Amygdala (tissue), 56 donors: ENCODE data around the gene EDIL3.

ENCODE experiments used
- DNase-seq, 56 donors: peaks; one replicate each; lab custom pipeline; 2025; lab: John Stamatoyannopoulos, UW

Gene EDIL3

DNA sequence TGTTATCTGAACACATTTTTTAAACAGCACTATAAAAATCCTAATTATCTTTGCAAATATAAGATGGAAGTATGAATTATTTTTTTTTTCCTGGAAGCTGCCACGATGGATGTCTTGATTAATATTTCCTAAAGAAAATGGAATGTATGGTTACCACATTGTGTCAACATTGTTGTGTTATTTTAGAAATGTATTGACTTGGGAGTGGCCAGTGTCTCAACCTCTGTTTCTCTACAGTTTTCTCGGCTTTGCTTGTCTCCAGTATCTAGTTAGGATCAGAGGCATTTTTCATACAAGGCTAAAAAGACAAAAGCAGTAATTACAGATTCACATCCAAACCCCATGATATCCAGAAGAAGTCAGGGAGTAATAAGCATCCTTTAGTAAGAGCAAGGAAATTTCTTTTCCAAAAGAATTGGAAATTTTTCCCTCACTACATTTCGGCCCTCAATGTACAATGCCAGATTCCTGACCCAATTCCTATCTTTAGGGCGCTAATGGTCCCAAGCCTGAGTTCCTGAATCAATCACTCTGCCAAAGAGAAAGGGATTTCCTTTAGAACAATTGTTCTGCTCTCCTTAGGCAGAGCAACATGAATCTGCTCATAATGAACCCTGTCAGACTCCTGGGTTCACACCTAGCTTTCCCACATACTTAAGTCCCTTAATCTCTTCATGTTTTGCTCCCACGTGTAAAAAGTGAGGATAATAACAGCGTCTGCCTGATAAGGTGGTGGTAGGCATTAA lies 111.7 kb downstream of the EDIL3 start:
- no peak for DNase-seq

DNA sequence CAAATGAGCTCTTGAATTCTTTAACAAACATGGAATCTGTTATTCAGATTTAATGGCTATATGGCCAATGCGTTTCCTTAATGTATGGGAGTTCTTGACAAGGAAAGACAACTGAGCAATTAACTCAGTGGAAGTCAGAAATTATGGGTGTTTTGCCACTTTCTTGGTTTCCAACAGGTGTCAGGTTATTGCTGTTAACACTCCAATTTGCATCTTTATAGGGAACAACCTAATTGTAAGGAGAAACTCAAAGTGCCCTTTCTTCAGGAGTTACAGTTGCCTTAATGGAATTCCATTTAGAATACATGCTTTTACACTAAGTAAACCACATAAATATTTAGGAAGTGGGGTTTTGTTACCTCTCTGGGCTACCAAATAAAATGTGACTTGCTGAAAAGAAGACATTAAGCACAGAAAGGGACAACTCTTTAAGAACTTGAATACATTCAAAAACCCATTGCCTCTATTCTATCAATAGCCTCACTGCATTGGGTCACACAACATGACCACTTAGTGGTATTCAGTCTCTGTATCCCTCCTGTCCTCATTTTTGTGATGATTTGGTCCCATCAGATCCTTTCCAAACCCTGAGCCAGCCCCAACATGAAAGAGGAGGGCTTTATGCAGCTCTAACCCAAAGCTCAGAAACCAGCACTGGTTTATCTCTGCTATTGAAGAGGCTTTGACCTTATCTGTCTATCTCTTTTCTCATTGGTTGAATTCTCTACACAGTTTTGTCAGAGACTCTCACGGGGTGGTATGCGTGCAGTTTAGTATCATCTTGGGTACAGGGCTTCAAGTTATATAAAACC lies 118.7 kb downstream of the EDIL3 start:
- DNase-seq, result no peak

DNA sequence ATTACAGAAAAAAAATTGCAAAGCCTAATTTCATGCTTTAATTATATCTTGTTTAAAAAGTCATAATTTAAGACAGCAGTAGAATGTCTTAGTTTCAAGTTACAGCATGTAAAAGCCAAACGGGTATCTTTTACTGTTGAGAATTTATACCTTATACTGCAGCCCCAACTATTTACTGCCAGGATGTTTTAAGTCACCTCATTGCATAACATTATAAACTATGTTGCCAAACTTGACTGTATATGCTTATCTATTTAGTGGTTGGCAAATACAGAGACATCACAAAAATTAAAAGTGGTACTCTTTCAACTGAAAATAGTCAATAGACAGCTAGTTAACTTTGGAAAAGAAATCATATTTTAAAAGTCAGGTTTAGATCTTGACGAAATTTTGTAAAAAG lies 119.5 kb downstream of the EDIL3 start:
- DNase-seq, result no peak

DNA sequence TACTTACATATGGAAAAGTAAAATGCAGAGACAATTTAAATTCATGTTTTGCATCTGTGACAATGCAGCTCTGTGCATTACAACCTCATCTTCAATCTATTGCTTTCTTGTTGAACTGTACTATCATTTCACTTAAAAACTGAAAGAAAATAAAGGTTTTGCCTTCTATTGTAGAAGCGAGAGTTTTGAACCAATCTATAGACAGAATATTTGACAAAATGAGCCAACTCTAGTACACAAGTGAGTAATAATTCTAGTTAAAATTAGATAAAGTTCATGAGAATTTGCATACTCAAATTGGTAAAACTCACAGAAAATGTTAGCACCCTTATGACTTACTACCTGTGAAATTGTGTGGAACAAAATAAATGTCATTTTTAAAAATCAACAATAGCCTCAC lies 123.7 kb downstream of the EDIL3 start:
- DNase-seq, result no peak

DNA sequence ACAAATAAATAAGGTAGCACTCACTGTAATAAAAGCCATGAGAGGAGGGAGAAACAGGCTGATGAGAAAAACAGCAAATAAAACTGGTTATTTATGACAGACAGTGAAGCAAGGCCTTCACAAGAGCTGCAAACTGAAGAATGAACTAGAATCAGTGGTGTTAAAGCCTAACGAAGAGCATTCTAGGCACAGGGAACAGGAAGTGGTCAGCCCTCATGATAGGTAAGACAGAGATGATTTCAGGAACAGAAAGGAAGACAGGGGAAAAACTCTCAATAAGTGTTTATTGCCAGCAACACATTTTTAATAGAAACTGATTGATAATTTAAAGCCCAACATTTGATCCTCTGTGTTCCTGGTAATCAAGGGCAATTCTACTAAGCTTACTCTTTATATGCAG lies 124.5 kb downstream of the EDIL3 start:
- no peak for DNase-seq

DNA sequence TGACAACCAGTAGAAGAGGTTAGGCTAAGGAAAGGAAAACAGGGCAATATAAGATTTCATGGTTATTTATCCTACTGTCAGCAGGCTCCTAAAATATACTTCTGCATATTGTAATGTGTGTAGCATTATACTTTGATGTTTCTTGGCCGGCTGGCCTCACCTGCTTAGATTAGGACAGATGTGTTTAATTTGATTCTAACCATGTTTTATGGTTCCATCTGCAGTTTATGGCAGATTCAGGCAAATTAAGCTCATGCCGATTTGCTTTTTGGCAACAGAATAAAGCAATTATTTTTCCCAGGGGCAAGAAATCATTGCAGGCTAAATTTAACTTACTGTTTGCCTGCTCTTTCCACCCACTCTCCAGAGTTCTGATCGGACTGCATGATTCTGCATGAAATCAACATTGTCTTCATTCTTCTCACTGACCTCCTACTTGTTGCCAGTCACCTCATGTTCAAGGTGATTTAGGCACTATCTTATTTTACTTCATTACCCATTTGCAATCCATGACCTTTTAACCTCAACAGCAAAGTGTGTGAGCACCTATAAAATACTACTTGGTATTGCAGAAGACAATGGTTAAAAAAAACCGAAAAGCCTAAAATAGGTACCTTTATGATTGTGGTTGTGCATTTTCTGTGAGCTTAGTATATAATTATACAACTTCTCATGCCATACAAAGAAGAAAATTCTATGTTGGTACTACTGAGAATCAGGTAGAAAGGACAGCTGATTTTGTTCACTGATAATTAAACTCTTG lies 125.2 kb downstream of the EDIL3 start:
- DNase-seq, result no peak

DNA sequence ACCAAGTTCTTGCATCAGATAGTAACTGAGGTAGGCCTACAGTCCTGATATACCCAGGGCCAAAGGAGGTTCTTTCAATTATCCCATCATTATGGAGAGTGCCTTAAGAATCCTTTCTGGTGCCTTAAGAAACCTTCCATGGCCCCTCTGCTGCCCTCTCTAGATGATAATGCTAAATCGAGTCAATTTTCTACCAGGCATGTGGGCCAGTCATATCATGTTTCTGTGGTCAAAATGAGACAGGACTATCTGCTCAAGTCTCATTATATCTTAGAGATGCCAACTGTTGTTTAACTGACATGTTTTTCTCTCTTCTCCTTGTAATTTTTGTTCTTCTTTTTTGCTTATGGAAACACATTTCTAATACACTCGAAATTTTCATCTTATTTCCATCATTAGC lies 127.6 kb downstream of the EDIL3 start:
- DNase-seq, result no peak

DNA sequence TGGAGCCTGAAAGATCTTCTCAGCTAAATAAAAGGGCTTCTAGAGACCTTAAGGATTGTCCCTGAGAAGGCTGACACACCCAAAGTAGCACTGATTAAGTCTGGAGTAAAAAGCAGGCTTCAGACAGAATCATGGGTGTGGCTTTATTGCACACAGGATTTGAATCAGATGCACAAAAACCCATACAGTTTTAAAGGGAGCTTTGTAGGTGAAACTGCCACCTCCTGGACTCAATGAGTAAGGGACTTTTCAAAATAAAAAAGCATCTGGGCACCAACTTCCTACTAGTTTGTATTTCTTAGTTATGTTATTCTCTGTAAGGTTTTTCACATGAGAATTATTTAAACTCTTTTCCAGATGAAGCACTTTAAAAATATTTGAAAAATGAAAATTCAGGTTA lies 129.4 kb downstream of the EDIL3 start:
- no peak for DNase-seq

DNA sequence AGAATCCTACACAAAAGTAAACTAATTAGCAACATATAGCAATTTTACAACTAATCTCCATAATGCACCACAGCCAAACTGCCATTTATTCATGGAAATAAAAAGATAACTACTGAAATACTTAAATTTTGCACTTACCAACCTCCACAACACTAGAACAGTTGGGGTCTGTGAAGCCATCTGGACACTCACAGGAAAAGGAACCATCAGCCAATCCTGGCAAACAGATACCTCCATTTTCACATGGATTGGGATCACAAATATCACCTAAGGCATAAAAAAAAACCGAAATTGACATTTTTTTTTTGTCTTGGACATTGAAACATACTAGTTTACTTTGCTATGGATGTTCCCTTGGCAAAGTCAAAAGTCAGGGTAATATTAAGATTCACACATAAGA lies 130.7 kb downstream of the EDIL3 start:
- no peak for DNase-seq

DNA sequence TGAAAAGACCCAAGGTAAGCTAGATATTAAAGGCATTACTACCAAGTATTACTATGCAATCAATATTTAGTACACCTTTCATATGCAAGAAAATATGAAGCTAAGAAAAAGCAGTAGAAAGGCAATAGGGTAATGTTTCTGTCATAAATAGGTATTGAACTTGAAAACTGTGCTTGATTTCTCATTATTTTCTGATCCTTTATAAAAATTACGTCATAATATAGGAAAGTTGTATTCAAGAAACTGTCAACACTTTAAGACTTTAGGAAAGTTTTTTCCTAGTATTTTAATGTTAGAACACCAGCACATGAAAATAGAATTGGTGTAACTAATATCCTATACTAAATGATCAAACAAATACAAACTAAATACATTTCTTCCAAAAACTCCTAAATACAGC lies 133.2 kb downstream of the EDIL3 start:
- DNase-seq, result no peak

DNA sequence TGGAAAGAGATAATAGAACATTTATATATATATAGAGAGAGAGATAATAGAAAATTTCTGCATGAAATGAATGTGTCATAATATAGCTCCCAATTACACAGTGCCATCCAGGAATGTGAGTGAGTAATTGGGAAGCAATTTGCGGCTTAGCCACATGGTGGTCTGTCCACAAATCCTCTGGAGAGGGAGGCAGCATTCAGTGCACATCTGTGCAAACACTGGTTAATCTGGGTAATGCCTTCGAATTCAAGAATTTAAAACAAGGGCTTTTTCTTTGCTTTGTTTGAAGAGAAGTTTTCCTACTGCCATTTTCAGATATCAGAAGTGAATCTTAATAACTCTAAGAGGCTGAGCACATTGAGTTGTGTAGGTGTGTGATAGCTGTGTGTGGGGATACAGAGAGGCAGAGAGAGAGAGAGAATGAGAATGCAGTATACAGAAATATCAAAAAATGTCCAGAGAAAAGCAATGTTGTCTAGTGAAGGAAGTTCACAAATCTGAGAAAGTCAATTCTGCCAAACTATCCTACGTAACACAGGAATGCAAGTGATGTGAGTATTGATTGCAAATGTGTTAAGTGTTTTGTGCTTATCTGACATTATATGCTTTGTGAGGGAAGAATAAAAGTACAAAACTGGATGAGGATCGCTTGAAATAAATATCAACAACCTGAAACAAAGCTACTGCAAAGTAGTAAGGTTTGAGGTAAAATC lies 134.6 kb downstream of the EDIL3 start:
- no peak for DNase-seq

DNA sequence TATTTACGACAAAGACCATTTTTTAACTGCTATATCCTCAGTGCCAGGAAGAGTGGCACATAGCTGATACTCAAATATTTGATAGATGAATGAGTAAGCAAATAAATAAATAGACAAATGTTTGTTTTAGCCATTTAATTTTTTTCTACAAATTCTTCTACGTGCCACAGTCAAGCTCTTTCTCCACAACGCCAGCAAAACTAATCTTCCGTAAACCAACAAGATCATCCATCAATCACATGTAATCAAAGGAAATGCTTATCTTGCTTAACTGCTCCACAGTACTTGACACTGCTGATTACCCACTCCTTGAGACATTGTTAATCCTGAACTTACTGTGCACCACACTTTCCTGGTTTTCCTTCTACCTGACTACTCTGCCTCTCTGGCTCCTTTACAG lies 136.7 kb downstream of the EDIL3 start:
- no peak for DNase-seq

DNA sequence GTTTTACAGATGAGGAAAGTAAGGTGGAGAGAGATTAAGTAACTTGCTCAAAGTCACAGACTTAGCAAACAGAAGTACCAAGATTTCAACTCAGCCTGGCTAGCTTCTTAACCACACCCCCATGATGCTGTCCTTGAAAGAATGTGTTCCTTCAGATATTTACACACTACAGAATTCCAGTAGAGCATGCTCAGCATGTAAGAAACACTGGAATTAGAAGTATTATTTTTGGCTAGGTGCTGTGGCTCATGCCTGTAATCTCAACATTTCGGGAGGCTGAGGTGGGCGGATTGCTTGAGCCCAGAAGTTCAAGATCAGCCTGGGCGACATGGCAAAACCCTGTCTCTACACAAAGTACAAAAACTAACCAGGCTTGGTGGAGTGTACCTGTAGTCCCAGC lies 142.4 kb downstream of the EDIL3 start:
- DNase-seq, result no peak

DNA sequence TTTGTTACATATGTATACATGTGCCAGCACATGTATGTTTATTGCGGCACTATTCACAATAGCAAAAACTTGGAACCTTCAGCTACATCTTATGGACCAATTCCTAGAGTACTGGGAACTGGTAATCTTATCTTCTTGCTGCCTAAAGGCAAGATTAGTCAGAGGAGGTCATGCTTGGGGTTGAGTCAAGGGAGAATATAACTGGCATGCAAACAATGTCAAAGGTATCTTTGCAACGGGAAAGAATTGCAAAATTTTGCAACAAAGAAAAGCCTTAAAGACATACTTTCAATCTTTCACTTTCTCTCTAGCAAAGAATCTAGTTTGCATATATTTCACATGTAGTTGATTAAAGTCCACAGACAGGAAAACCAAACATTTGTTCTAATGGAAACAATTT lies 145.2 kb downstream of the EDIL3 start:
- DNase-seq, result no peak

DNA sequence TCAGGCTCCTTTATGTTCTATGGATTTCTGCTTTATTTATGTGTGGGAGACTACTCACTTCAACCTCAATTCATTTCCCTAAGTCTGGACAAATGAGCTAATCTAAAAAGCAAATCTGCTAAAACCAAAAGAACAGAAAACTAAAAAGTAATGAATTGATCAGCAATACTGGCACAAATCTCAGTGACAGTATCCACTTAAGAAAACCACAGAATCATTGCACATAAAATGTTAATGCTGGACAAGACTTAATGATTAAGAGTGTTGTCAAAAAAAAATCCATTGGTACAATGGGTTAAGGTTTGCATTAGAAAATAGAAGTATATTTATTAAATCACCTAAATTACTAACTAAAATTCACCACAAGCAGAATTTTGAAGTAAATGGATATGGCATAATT lies 147.6 kb downstream of the EDIL3 start:
- no peak for DNase-seq

DNA sequence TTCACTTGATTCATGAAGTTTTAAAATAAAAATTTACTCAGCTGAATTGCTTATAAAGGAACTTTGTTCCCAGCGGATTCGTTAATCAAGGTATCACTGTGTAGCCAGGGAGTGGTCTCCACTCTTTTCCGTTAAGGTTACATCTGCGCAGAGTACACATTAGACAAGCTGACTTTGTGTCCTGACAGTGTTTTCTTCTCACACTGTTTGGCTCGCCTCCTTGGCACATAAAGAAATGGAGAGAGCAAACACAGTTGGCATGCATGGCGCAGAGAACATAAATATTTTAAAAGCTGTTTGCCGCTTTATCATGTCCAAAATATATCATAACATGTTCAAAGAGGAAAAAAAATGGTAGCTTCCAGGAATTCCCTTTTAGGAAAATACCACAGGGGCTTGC lies 153.2 kb downstream of the EDIL3 start:
- DNase-seq, result no peak

DNA sequence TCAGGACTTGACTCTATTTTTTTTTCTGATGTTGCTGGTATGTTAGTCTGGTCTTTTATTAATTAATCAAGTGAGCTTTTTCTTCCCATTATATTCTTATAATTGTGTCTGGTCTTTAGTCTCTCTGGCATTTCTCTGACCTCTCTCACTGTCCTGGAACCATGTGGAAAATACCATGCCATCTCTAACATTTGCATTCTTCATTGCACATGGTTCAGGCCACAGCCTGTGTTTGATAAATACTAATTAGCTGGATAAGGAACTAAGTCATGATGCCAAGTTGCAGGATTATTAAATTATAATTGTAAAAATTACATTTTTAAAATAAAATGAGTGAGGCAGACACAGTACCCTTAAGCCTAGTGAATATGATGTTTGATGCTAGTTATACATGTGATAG lies 155.6 kb downstream of the EDIL3 start:
- DNase-seq, result no peak

DNA sequence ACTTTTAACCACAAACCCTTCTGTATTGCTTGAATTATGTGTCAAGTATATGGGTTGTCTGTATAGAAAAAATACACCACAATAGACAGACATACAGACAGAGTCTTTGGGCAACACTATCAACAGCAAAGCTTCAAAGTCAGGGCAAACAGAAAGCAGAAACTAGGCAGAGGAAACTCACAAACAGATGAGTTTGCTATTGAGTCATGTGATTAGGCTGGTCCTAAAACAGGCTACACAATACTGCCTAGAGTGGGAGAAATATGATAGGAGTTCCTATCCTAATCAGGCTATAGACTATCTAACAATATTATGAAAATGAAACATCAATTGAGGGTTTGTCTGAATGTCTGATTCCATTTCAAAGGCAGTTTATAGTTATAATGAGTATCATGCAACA lies 156.4 kb downstream of the EDIL3 start:
- no peak for DNase-seq

DNA sequence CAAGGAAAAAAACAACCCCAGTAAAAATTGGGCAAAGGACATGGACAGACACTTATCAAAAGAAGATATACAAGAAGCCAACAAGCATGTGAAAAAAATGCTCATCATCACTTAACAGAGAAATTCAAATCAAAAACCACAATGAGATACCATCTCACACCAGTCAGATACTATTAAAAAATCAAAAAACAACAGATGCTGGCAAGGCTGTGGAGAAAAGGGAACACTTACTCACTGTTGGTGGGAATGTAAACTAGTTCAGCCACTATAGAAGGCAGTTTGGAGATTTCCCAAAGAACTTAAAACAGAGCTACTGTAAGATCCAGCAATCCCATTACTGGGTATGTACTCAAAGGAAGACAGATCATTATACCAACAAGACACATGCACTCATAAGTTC lies 157.4 kb downstream of the EDIL3 start:
- no peak for DNase-seq

DNA sequence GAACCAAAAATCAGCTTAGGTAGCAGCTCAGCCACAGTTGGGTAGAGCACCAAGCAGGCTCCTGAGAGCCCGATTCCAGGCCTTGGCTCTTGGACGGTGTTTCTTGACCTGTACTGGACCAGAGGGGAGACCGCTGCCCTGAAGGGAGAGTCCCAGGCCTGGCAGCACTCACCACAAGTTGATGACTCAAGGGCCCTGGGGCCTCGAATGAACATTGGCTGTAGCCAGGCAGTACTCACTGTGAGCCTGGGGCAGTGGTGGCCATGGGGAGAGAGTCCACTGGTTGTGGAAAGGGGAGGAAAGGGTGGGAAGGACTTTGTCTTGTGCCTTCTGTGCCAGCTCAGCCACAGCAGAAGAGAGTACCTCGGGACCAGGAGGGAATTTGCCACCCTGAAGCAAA lies 166.1 kb downstream of the EDIL3 start:
- no peak for DNase-seq

DNA sequence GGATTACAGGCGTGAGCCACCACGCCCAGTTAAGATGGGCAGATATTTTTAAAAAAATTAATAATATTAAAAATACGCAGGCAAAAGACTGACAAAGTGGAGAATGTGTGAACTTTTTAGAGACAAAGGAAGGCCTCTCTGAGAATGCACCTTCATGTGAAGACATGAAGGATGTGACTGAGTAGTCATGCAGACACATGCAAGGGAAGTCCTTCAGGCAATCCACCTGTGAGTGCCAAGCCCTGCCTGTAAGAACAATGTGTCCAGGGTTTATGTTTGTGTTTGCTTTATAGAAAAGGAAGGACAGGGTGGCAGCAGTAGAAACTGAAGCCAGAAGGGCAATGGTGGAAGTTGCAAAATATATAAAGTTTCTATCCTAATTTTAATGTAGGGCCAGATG lies 169.2 kb downstream of the EDIL3 start:
- no peak for DNase-seq
